AG10803 (cell line): ENCODE data around the gene TULP4.
A peak's percentile ranks its signal among the peaks of the same experiment; 100 is the strongest.

Source experiments
- DNase-seq: peaks from one replicate; pipeline ENCODE4 v3.0.0; 2010; ENCODE audit warnings: low read depth
- H3K4me3 ChIP-seq: 2 replicates; pipeline ENCODE4 v1.5.1; 2011; ENCODE audit warnings: mild to moderate bottlenecking, low read length, control low read depth
- CTCF ChIP-seq: conservative IDR thresholded peaks from 2 replicates; pipeline ENCODE4 v1.5.1; 2011; ENCODE audit warnings: mild to moderate bottlenecking, low read length, control low read depth, inconsistent platforms

The TULP4 gene

GRCh38 chr6:158442306-158442705, 130.0 kb downstream of the TULP4 start:
- H3K4me3 ChIP-seq: no peak overlapping the region
- no peak for TF ChIP-seq CTCF
- DNase-seq: no peak

- TF ChIP-seq CTCF: no peak
- DNase-seq: peak; percentile 22
- H3K4me3 ChIP-seq: no peak overlapping the region
These were observed 133.3 kb downstream of the TULP4 start for GRCh38 chr6:158445426-158446085.

- no peak for TF ChIP-seq CTCF
- H3K4me3 ChIP-seq: no peak overlapping the region
These were observed 136.6 kb downstream of the TULP4 start for GRCh38 chr6:158448856-158449255.

GRCh38 chr6:158452191-158452590, 139.9 kb downstream of the TULP4 start:
- H3K4me3 ChIP-seq: no peak overlapping the region
- TF ChIP-seq CTCF: no peak
- DNase-seq: no peak

More at GRCh38 chr6:158448856-158449255, 136.6 kb downstream of the TULP4 start:
- no peak for DNase-seq

GRCh38 chr6:158457131-158457530, 144.9 kb downstream of the TULP4 start:
- TF ChIP-seq CTCF: no peak
- no peak for DNase-seq
- no peak overlapping the region for H3K4me3 ChIP-seq

- no peak for TF ChIP-seq CTCF
- no peak overlapping the region for H3K4me3 ChIP-seq
- peak; percentile 5 for DNase-seq
These were observed 145.5 kb downstream of the TULP4 start for GRCh38 chr6:158457616-158458278.

GRCh38 chr6:158459726-158460125, 147.5 kb downstream of the TULP4 start:
- H3K4me3 ChIP-seq: no peak overlapping the region
- no peak for TF ChIP-seq CTCF
- DNase-seq: no peak
